Erythroblast (primary cell): Measurements from ENCODE around the gene KMT2D.

Experiments used
- GATA1 ChIP-seq: IDR thresholded peaks from 2 replicates; pipeline ENCODE4 v1.6.1; 2011; ENCODE audit warnings: low read depth, mild to moderate bottlenecking, control low read depth, low read length, moderate library complexity
- POLR2A ChIP-seq: IDR thresholded peaks from 2 replicates; pipeline ENCODE4 v1.6.1; 2011; ENCODE audit warnings: mild to moderate bottlenecking, low read length

- TF ChIP-seq POLR2A (no peak), GATA1 (no peak)
Measured at GRCh38 chr12:49048953-49049352, 11.6 kb downstream of the KMT2D start.
